Skeletal muscle tissue (tissue), 4 donors: ENCODE data around the gene CDR2L. TPM values are rescaled to one million over a fixed set of nuclear protein-coding genes. Genes with fewer than 3 reads are reported as not detected.
"Not testable (repeated sequence)": the region's sequence is repeated elsewhere in the genome, so short reads cannot be mapped to it uniquely, and the experiment has no call there.

Experiments
- H3K27ac ChIP-seq: one replicate; pipeline ENCODE4 v1.7.0; 2013; ENCODE audit warnings: mild to moderate bottlenecking, low read depth, low read length, inconsistent platforms
- H3K27me3 ChIP-seq, 3 donors: one replicate each; pipeline ENCODE4 v1.7.0; 2013; ENCODE audit warnings: low read length in 3 of 3; ENCODE audit not compliant: control insufficient read depth in 3 of 3, insufficient read depth in 3 of 3
- H3K36me3 ChIP-seq, 3 donors: one replicate each; pipeline ENCODE4 v1.7.0; 2013; ENCODE audit warnings: low read length in 3 of 3; ENCODE audit not compliant: control insufficient read depth in 3 of 3, insufficient read depth in 3 of 3
- H3K4me1 ChIP-seq, 3 donors: one replicate each; pipeline ENCODE4 v1.7.0; 2013; ENCODE audit warnings: low read length in 3 of 3, mild to moderate bottlenecking in 3 of 3; ENCODE audit not compliant: control insufficient read depth in 3 of 3, insufficient read depth in 3 of 3
- H3K4me3 ChIP-seq, 3 donors: one replicate each; pipeline ENCODE4 v1.7.0; 2013; ENCODE audit warnings: low read length in 3 of 3
- H3K9ac ChIP-seq, 3 donors: one replicate each; pipeline ENCODE4 v1.7.0; 2013; ENCODE audit warnings: low read length in 3 of 3, mild to moderate bottlenecking in 3 of 3, moderate library complexity in 2 of 3, low read depth in 1 of 3
- H3K9me3 ChIP-seq, 3 donors: one replicate each; pipeline ENCODE4 v1.7.0; 2013; ENCODE audit warnings: low read length in 3 of 3; ENCODE audit not compliant: control insufficient read depth in 3 of 3
- total RNA-seq: library from RNA; depleted of rRNA; stranded (reverse); fragments of >200 nt; gene quantifications from one replicate; pipeline ENCODE4 v1.2.3, GENCODE V29; 2014
- donor health status: Osteomylitis.

Gene CDR2L
- total RNA-seq, 1 donor from 2014 or later: 2.6 TPM

GRCh38 chr17:74959826-74960515 is 27.5 kb upstream of the CDR2L start:
- Histone ChIP-seq H3K27me3 (peaks cover 5 to 11% (median 6%) of the 10 kb centered on the region in 3 donors), H3K9ac (no peak overlapping the region), H3K27ac (no peak overlapping the region), H3K36me3 (no peaks in the 10 kb centered on the region), H3K9me3 (no peaks in the 10 kb centered on the region), H3K4me1 (peaks cover 0 to 2% (median 0%) of the 10 kb centered on the region in 3 donors), H3K4me3 (no peak overlapping the region)

GRCh38 chr17:74960570-74961342 is 26.7 kb upstream of the CDR2L start:
- Histone ChIP-seq H3K4me1 (peaks cover 0 to 2% (median 0%) of the 10 kb centered on the region in 3 donors), H3K9me3 (no peaks in the 10 kb centered on the region), H3K36me3 (no peaks in the 10 kb centered on the region), H3K4me3 (no peak overlapping the region), H3K9ac (no peak overlapping the region), H3K27ac (no peak overlapping the region), H3K27me3 (peaks cover 5 to 11% (median 6%) of the 10 kb centered on the region in 3 donors)

- no peak overlapping the region for H3K27ac ChIP-seq
- H3K4me1 ChIP-seq: peaks cover 0 to 2% (median 0%) of the 10 kb centered on the region in 3 donors
- H3K27me3 ChIP-seq: peaks cover 5 to 11% (median 6%) of the 10 kb centered on the region in 3 donors
- no peak overlapping the region for H3K4me3 ChIP-seq
- no peaks in the 10 kb centered on the region for H3K36me3 ChIP-seq
- H3K9me3 ChIP-seq: no peaks in the 10 kb centered on the region
- H3K9ac ChIP-seq: peak overlapping the region in 1 of 3 donors; percentile 33
Observed at GRCh38 chr17:74961657-74962350, 25.6 kb upstream of the CDR2L start.

GRCh38 chr17:74962622-74963394 is 24.6 kb upstream of the CDR2L start:
- Histone ChIP-seq H3K27me3 (peaks cover 5 to 11% (median 6%) of the 10 kb centered on the region in 3 donors), H3K4me3 (no peak overlapping the region), H3K27ac (no peak overlapping the region), H3K36me3 (no peaks in the 10 kb centered on the region), H3K9me3 (no peaks in the 10 kb centered on the region), H3K9ac (no peak overlapping the region), H3K4me1 (peaks cover 0 to 2% (median 0%) of the 10 kb centered on the region in 3 donors)

GRCh38 chr17:74963656-74964055 is 23.8 kb upstream of the CDR2L start:
- Histone ChIP-seq H3K9ac (no peak overlapping the region), H3K36me3 (no peaks in the 10 kb centered on the region), H3K4me1 (peaks cover 0 to 3% (median 0%) of the 10 kb centered on the region in 3 donors), H3K9me3 (no peaks in the 10 kb centered on the region), H3K27me3 (peaks cover 5 to 11% (median 6%) of the 10 kb centered on the region in 3 donors), H3K27ac (no peak overlapping the region), H3K4me3 (no peak overlapping the region)

- peaks cover 5 to 13% (median 6%) of the 10 kb centered on the region in 3 donors for H3K27me3 ChIP-seq
- no peaks in the 10 kb centered on the region for H3K9me3 ChIP-seq
- H3K9ac ChIP-seq: no peak overlapping the region
Observed at GRCh38 chr17:74964246-74964761, 23.1 kb upstream of the CDR2L start.

GRCh38 chr17:74964988-74965622 is 22.3 kb upstream of the CDR2L start:
- Histone ChIP-seq H3K27me3 (peaks cover 3 to 11% (median 5%) of the 10 kb centered on the region in 3 donors), H3K27ac (no peak overlapping the region), H3K36me3 (no peaks in the 10 kb centered on the region), H3K4me1 (peaks cover 0 to 4% (median 1%) of the 10 kb centered on the region in 3 donors), H3K9me3 (no peaks in the 10 kb centered on the region), H3K9ac (no peak overlapping the region), H3K4me3 (no peak overlapping the region)

More at GRCh38 chr17:74964246-74964761, 23.1 kb upstream of the CDR2L start:
- no peak overlapping the region for H3K27ac ChIP-seq
- no peak overlapping the region for H3K4me3 ChIP-seq
- no peaks in the 10 kb centered on the region for H3K36me3 ChIP-seq
- peaks cover 0 to 4% (median 0%) of the 10 kb centered on the region in 3 donors for H3K4me1 ChIP-seq

- Histone ChIP-seq H3K9ac (no peak overlapping the region), H3K4me3 (no peak overlapping the region), H3K9me3 (no peaks in the 10 kb centered on the region), H3K4me1 (peaks cover 4 to 9% (median 7%) of the 10 kb centered on the region in 3 donors), H3K36me3 (no peaks in the 10 kb centered on the region), H3K27ac (no peak overlapping the region), H3K27me3 (peaks cover 16 to 34% (median 26%) of the 10 kb centered on the region in 3 donors)
Observed at GRCh38 chr17:74968361-74968780, 19.1 kb upstream of the CDR2L start.

- H3K9me3 ChIP-seq, H3K4me3 ChIP-seq, H3K9ac ChIP-seq, H3K36me3 ChIP-seq, H3K27ac ChIP-seq, H3K4me1 ChIP-seq: not testable (repeated sequence)
- H3K27me3 ChIP-seq: peaks cover 20 to 39% (median 35%) of the 10 kb centered on the region in 3 donors
Observed at GRCh38 chr17:74969501-74969900, 17.9 kb upstream of the CDR2L start.
